SK-N-SH treated with all-trans-retinoic acid at 6 μM for 48 hours (cell line): Measurements from ENCODE around the gene FUOM.

Experiments used
- ATAC-seq: fragments of 200-7000 bp; cut with Tn5 transposase; 3 replicates; pipeline ENCODE4 v1.9.1; 2020; ENCODE audit warnings: mild to moderate bottlenecking, moderate library complexity
- ARNTL ChIP-seq: fragments of 450-650 bp; formaldehyde crosslinking; IDR thresholded peaks from 2 replicates; pipeline ENCODE4 v1.5.0; 2020; ENCODE audit warnings: low read depth, mild to moderate bottlenecking, moderate library complexity, borderline replicate concordance
- BACH2 ChIP-seq: fragments of 250-450 bp; sonication (Bioruptor Pico); IDR thresholded peaks from 2 replicates; pipeline ENCODE4 v1.9.0; 2021; ENCODE audit warnings: mild to moderate bottlenecking, borderline replicate concordance
- ESRRG ChIP-seq: fragments of 250-450 bp; sonication (Bioruptor Pico); IDR thresholded peaks from 2 replicates; pipeline ENCODE4 v1.6.1; 2021; ENCODE audit warnings: mild to moderate bottlenecking
- GLIS3 ChIP-seq: fragments of 250-450 bp; sonication (Bioruptor Pico); IDR thresholded peaks from 2 replicates; pipeline ENCODE4 v1.5.0; 2020; ENCODE audit warnings: mild to moderate bottlenecking, moderate library complexity
- ISL1 ChIP-seq: fragments of 250-450 bp; sonication (Bioruptor Pico); IDR thresholded peaks from 2 replicates; pipeline ENCODE4 v2.1.2; 2022; ENCODE audit warnings: mild to moderate bottlenecking, moderate library complexity
- OSR1 ChIP-seq: fragments of 250-450 bp; sonication (Bioruptor Pico); IDR thresholded peaks from 2 replicates; pipeline ENCODE4 v1.8.0; 2022; ENCODE audit warnings: moderate library complexity, mild to moderate bottlenecking, inconsistent platforms
- PPARA ChIP-seq: fragments of 250-450 bp; sonication (Bioruptor Pico); IDR thresholded peaks from 2 replicates; pipeline ENCODE4 v1.5.0; 2020; ENCODE audit warnings: mild to moderate bottlenecking, borderline replicate concordance
- RARB ChIP-seq: fragments of 250-450 bp; sonication (Bioruptor Pico); IDR thresholded peaks from 2 replicates; pipeline ENCODE4 v1.8.0; 2021; ENCODE audit warnings: mild to moderate bottlenecking, moderate library complexity
- SNAI2 ChIP-seq: fragments of 250-450 bp; sonication (Bioruptor Pico); IDR thresholded peaks from 2 replicates; pipeline ENCODE4 v1.5.0; 2020; ENCODE audit warnings: mild to moderate bottlenecking, moderate library complexity
- TCF4 ChIP-seq: fragments of 250-450 bp; sonication (Bioruptor Pico); IDR thresholded peaks from 2 replicates; pipeline ENCODE4 v1.8.0; 2021; ENCODE audit warnings: mild to moderate bottlenecking, moderate library complexity, borderline replicate concordance
- ZFP3 ChIP-seq: fragments of 250-450 bp; sonication (Bioruptor Pico); IDR thresholded peaks from 2 replicates; pipeline ENCODE4 v1.5.0; 2020; ENCODE audit warnings: mild to moderate bottlenecking, moderate library complexity
- ZFP30 ChIP-seq: fragments of 450-650 bp; formaldehyde crosslinking; IDR thresholded peaks from 2 replicates; pipeline ENCODE4 v1.5.0; 2022; ENCODE audit warnings: mild to moderate bottlenecking, moderate library complexity
- ZNF8 ChIP-seq: fragments of 450-650 bp; formaldehyde crosslinking; IDR thresholded peaks from 2 replicates; pipeline ENCODE4 v1.5.0; 2020; ENCODE audit warnings: mild to moderate bottlenecking, moderate library complexity
- TF ChIP-seq, protein P1 (sequence below): fragments of 250-450 bp; sonication (Bioruptor Pico); IDR thresholded peaks from 2 replicates; pipeline ENCODE4 v1.8.0; 2020; ENCODE audit warnings: mild to moderate bottlenecking, moderate library complexity, borderline replicate concordance
- TF ChIP-seq, protein P2 (sequence below): fragments of 250-450 bp; sonication (Bioruptor Pico); IDR thresholded peaks from 2 replicates; pipeline ENCODE4 v1.5.1; 2020; ENCODE audit warnings: low read depth, mild to moderate bottlenecking, moderate library complexity
- TF ChIP-seq, protein P3 (sequence below): fragments of 250-450 bp; sonication (Bioruptor Pico); IDR thresholded peaks from 2 replicates; pipeline ENCODE4 v1.5.0; 2020; ENCODE audit warnings: mild to moderate bottlenecking, moderate library complexity
- TF ChIP-seq, protein P4 (sequence below): fragments of 250-450 bp; sonication (Bioruptor Pico); IDR thresholded peaks from 2 replicates; pipeline ENCODE4 v1.5.1; 2021; ENCODE audit warnings: mild to moderate bottlenecking, moderate library complexity

Gene FUOM

DNA sequence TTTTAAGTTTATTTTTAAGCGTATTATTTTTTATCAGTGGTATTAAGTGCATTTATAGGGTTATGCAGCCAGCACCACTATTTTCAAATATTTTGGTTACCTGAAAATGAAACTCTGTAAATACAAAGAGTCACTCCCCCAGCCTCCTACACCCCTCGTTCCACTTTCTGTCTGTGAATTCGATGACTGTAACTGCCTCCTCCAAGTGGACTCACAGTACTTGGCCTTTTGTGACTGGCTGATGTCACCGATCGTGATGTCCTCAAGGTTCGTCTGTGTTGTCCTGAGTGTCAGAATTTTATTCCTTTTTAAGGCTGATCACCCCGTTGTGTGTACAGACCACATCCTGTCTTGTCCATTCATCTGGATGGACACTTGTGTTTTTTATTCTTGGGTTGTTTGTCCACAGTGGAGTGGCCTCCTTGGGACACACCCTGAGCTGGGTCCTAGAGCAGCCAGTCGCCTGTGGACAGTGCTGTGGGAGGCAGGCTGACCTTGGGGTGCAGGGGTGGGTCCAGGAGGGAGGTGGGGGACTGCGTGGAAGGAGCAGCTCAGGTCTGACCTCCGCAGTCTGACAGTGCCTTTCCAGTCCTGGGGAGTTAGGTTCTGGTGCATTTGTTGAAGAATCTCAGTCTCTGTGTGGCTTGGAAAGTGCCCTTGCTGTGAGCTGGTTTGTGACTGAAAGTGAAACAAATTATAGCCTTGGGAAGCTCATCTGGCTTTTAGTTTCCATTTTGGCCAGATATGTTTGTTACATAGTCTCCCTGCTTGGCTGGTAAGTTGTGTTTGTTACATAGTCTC, 43.0 kb upstream of the FUOM start:
- no peak for ATAC-seq

DNA sequence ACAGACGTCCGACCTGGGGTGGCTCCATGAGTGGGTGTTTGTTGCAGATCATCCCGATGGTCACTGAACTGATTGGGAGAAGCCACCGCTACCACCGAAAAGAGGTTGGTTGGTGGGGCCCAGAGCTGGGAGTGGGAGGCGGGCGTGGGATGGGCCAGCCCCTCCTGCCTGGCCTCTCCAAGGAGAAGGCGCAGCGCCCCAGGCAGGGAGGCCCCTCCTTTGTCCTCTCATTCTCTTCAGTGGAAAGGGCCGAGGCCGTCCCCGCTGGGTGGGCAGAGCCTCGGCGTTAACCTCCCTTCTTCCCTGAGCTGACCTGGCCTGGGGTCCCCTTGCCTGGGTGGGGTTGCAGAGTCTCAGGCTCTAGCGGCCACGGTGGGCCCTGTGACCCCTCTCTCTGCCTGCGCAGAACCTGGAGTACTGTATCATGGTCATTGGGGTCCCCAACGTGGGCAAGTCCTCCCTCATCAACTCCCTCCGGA, 41.3 kb upstream of the FUOM start:
- no peak for ATAC-seq
- TF ChIP-seq, protein P1, sequence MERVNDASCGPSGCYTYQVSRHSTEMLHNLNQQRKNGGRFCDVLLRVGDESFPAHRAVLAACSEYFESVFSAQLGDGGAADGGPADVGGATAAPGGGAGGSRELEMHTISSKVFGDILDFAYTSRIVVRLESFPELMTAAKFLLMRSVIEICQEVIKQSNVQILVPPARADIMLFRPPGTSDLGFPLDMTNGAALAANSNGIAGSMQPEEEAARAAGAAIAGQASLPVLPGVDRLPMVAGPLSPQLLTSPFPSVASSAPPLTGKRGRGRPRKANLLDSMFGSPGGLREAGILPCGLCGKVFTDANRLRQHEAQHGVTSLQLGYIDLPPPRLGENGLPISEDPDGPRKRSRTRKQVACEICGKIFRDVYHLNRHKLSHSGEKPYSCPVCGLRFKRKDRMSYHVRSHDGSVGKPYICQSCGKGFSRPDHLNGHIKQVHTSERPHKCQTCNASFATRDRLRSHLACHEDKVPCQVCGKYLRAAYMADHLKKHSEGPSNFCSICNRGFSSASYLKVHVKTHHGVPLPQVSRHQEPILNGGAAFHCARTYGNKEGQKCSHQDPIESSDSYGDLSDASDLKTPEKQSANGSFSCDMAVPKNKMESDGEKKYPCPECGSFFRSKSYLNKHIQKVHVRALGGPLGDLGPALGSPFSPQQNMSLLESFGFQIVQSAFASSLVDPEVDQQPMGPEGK (CRISPR knock-in tag) = no peak
- TF ChIP-seq PPARA (CRISPR knock-in tag) (no peak), OSR1 (CRISPR knock-in tag) (no peak), GLIS3 (CRISPR knock-in tag) (no peak), BACH2 (CRISPR knock-in tag) (no peak), ZFP3 (CRISPR knock-in tag) (no peak)

More for the DNA sequence above, 43.0 kb upstream of the FUOM start:
- TF ChIP-seq GLIS3 (CRISPR knock-in tag) (no peak), ZFP3 (CRISPR knock-in tag) (no peak), ZFP30 (CRISPR knock-in tag) (no peak), BACH2 (CRISPR knock-in tag) (no peak), ARNTL (CRISPR knock-in tag) (no peak), TCF4 (CRISPR knock-in tag) (no peak), RARB (CRISPR knock-in tag) (no peak), ESRRG (no peak), SNAI2 (CRISPR knock-in tag) (no peak)
- TF ChIP-seq, protein P2, sequence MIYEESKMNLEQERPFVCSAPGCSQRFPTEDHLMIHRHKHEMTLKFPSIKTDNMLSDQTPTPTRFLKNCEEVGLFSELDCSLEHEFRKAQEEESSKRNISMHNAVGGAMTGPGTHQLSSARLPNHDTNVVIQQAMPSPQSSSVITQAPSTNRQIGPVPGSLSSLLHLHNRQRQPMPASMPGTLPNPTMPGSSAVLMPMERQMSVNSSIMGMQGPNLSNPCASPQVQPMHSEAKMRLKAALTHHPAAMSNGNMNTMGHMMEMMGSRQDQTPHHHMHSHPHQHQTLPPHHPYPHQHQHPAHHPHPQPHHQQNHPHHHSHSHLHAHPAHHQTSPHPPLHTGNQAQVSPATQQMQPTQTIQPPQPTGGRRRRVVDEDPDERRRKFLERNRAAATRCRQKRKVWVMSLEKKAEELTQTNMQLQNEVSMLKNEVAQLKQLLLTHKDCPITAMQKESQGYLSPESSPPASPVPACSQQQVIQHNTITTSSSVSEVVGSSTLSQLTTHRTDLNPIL = no peak
- TF ChIP-seq, protein P3, sequence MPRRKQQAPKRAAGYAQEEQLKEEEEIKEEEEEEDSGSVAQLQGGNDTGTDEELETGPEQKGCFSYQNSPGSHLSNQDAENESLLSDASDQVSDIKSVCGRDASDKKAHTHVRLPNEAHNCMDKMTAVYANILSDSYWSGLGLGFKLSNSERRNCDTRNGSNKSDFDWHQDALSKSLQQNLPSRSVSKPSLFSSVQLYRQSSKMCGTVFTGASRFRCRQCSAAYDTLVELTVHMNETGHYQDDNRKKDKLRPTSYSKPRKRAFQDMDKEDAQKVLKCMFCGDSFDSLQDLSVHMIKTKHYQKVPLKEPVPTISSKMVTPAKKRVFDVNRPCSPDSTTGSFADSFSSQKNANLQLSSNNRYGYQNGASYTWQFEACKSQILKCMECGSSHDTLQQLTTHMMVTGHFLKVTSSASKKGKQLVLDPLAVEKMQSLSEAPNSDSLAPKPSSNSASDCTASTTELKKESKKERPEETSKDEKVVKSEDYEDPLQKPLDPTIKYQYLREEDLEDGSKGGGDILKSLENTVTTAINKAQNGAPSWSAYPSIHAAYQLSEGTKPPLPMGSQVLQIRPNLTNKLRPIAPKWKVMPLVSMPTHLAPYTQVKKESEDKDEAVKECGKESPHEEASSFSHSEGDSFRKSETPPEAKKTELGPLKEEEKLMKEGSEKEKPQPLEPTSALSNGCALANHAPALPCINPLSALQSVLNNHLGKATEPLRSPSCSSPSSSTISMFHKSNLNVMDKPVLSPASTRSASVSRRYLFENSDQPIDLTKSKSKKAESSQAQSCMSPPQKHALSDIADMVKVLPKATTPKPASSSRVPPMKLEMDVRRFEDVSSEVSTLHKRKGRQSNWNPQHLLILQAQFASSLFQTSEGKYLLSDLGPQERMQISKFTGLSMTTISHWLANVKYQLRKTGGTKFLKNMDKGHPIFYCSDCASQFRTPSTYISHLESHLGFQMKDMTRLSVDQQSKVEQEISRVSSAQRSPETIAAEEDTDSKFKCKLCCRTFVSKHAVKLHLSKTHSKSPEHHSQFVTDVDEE (CRISPR knock-in tag) = no peak
- TF ChIP-seq, protein P1 (CRISPR knock-in tag) = no peak

DNA sequence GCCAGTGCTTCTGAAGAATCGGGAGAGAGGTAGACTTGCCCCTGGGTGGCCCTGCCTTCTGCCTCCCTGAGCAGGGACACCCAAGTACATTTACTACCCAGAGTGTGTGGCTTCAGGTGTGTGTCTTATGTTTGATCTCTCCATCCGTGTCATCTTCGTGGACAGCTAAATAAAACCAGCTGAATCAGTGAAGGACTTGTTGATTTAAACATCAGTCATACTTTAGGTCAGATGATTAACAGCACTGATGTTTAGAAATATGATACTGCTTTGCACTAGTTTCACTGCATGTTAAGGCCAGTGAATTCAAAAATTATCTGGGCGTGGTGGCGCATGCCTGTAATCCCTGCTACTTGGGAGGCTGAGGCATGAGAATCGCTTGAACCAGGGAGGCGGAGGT, 40.1 kb upstream of the FUOM start:
- ATAC-seq = no peak
- TF ChIP-seq TCF4 (CRISPR knock-in tag) (no peak), ZNF8 (CRISPR knock-in tag) (no peak), ISL1 (no peak)
- TF ChIP-seq, protein P2 = no peak
- TF ChIP-seq, protein P4, sequence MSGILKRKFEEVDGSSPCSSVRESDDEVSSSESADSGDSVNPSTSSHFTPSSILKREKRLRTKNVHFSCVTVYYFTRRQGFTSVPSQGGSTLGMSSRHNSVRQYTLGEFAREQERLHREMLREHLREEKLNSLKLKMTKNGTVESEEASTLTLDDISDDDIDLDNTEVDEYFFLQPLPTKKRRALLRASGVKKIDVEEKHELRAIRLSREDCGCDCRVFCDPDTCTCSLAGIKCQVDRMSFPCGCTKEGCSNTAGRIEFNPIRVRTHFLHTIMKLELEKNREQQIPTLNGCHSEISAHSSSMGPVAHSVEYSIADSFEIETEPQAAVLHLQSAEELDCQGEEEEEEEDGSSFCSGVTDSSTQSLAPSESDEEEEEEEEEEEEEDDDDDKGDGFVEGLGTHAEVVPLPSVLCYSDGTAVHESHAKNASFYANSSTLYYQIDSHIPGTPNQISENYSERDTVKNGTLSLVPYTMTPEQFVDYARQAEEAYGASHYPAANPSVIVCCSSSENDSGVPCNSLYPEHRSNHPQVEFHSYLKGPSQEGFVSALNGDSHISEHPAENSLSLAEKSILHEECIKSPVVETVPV (CRISPR knock-in tag) = no peak
